BJ (cell line): ENCODE data around the gene ZNF273. TPM values are rescaled to one million over a fixed set of nuclear protein-coding genes. Genes with fewer than 3 reads are reported as not detected.
A peak's percentile ranks its signal among the peaks of the same experiment; 100 is the strongest.

Source experiments
- CTCF ChIA-PET: fragments of 350-600 bp; formaldehyde crosslinking; extraction: SDS; loops from one replicate; lab custom pipeline; 2021; ENCODE audit warnings: antibody characterized with exemption, inconsistent platforms; lab: Yijun Ruan, JAX
- POLR2A ChIA-PET: fragments of 300-600 bp; sonication (Branson Sonifier 250); formaldehyde crosslinking; extraction: SDS; loops from one replicate; lab custom pipeline; 2021; ENCODE audit warnings: antibody characterized with exemption; lab: Charles Lee
- DNase-seq: peaks from one replicate; pipeline ENCODE4 v3.0.0-alpha.2; 2011; ENCODE audit warnings: low read depth
- H3K27me3 ChIP-seq: 2 replicates; pipeline ENCODE4 v1.6.0; 2011; ENCODE audit warnings: low read length; ENCODE audit not compliant: control insufficient read depth, insufficient read depth
- H3K36me3 ChIP-seq: 2 replicates; pipeline ENCODE4 v1.5.1; 2011; ENCODE audit warnings: low read length; ENCODE audit not compliant: control insufficient read depth, insufficient read depth
- H3K4me3 ChIP-seq: 2 replicates; pipeline ENCODE4 v1.5.1; 2011; ENCODE audit warnings: low read depth, mild to moderate bottlenecking, control low read depth, low read length
- polyA plus RNA-seq: library from polyadenylated mRNA; depleted of rRNA; stranded (reverse); fragments of >200 nt; gene quantifications from 2 replicates; pipeline ENCODE4 v1.2.3, GENCODE V29; 2011
- TF ChIP-seq, protein P1 (sequence below): IDR thresholded peaks from 2 replicates; pipeline ENCODE4 v1.5.1; 2011; ENCODE audit warnings: low read depth, mild to moderate bottlenecking, control low read depth, inconsistent platforms, low read length, moderate library complexity; ENCODE audit not compliant: insufficient read depth

Gene ZNF273
- polyA plus RNA-seq, 1 experiment = 1.3 TPM

DNA sequence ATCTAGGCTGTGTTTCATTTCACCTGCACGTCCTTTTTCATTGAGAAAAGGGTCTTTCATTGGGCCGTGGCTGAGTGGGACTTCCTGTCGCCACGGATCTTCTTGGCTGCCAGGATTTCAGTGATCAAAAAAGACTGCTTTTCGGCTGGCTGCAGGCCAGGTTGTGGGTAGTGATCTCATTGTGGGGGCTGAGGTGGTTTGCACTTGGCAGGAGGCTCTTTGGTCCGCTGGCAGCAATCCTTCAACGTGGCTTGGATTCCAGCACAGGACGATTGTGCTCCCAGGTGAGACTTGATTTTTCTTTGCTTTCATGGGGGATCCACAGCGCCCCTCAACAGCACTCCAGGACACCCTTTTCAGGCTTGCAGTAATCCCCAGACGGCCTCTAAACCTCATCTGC lies 29.0 kb upstream of the ZNF273 start:
- TF ChIP-seq, protein P1, sequence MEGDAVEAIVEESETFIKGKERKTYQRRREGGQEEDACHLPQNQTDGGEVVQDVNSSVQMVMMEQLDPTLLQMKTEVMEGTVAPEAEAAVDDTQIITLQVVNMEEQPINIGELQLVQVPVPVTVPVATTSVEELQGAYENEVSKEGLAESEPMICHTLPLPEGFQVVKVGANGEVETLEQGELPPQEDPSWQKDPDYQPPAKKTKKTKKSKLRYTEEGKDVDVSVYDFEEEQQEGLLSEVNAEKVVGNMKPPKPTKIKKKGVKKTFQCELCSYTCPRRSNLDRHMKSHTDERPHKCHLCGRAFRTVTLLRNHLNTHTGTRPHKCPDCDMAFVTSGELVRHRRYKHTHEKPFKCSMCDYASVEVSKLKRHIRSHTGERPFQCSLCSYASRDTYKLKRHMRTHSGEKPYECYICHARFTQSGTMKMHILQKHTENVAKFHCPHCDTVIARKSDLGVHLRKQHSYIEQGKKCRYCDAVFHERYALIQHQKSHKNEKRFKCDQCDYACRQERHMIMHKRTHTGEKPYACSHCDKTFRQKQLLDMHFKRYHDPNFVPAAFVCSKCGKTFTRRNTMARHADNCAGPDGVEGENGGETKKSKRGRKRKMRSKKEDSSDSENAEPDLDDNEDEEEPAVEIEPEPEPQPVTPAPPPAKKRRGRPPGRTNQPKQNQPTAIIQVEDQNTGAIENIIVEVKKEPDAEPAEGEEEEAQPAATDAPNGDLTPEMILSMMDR = no peak
- Histone ChIP-seq H3K27me3 (no peaks in the 10 kb centered on the region), H3K36me3 (no peaks in the 10 kb centered on the region), H3K4me3 (no peak overlapping the region)
- CTCF ChIA-PET = no interaction called here
- POLR2A ChIA-PET = no interaction called here
- DNase-seq = no peak

GRCh38 chr7:64874562-64875250 lies 28.4 kb upstream of the ZNF273 start:
- CTCF ChIA-PET = no interaction called here

DNA sequence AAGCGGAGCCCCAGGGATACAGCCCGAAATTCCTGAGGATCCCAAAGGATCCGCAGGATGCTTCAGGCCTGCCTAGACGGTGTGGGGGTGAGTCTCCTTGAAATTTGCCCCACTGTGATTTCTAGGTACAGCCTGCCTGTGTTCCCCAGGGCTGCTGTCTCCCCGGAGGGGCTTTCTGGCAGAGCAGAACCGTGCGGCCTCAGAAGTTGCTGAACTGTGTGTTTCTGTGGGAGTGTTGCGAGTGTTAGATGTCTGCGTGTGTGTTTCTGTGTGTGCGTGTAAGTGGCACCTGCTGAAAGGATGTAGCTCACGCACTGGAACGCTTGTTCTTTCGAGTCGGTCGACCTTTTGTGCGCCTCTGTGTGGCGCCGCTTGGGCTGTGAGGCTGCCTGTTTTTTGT lies 27.8 kb upstream of the ZNF273 start:
- DNase-seq = no peak
- ChIA-PET POLR2A (no interaction called here), CTCF (no interaction called here)
- TF ChIP-seq, protein P1 = no peak
- Histone ChIP-seq H3K36me3 (no peaks in the 10 kb centered on the region), H3K4me3 (no peak overlapping the region), H3K27me3 (no peaks in the 10 kb centered on the region)

More at GRCh38 chr7:64874562-64875250, 28.4 kb upstream of the ZNF273 start:
- DNase-seq = no peak
- POLR2A ChIA-PET = no interaction called here
- Histone ChIP-seq H3K27me3 (no peaks in the 10 kb centered on the region), H3K4me3 (no peak overlapping the region), H3K36me3 (no peaks in the 10 kb centered on the region)
- TF ChIP-seq, protein P1 = no peak

- no peak for DNase-seq
- ChIA-PET CTCF (no interaction called here), POLR2A (no interaction called here)
- TF ChIP-seq, protein P1 = no peak
- Histone ChIP-seq H3K27me3 (no peaks in the 10 kb centered on the region), H3K36me3 (no peaks in the 10 kb centered on the region), H3K4me3 (no peak overlapping the region)
Observed at GRCh38 chr7:64875658-64876406, 27.2 kb upstream of the ZNF273 start.

DNA sequence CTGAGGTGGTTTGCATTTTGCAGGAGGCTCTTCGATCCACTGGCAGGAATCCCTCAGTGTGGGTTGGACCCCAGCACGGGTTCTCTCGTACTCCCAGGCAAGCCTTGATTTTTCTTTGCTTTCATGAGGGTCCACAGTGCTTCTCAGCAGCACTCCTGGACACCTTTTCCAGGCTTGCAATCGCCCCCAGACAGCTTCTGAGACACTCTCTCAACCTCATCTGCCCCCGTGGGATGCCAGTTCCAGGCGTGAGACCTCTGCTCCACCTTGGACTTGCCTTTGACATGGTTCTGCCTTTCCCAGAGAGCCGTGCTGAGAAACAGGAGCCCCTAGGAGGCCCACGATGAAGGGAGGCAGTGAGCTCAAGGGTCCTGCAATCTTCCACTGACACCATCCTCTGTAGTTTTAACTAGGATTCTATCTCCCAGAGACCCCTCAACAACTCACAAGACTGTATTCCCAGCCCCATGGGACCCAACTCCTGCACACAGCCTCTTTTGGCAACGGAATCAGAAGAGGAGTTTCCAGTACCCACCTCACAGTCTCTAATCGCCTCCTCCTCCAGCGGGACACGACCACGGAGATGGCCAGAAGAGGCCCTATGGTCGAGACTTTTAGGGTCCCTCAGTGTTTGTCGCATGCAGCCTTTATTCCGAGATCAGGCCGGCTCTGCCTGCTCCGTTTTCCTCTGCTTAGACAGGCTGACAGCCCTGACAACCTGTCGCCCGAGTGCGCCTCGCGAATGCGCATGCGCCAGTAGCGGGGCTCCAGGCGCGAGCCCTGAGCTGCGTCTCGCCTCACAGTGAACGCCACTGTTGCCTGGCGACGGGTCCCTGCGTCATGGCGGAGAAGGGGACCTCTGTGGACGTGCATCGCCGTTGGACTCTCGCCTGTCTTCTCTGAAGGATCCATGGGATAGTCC lies 26.0 kb upstream of the ZNF273 start:
- Histone ChIP-seq H3K4me3 (peak overlapping the region; percentile 11; the same call in 1 of the 2 replicates), H3K27me3 (no peaks in the 10 kb centered on the region), H3K36me3 (no peaks in the 10 kb centered on the region)
- CTCF ChIA-PET = no interaction called here
- POLR2A ChIA-PET = no interaction called here
- TF ChIP-seq, protein P1 = no peak
- no peak for DNase-seq
